SW480 (cell line): Measurements from ENCODE around the gene CELF2.

ENCODE experiments used
- DNase-seq: peaks from one replicate; pipeline ENCODE4 v3.0.0-alpha.2; 2016; ENCODE audit warnings: low spot score

The CELF2 gene

DNA sequence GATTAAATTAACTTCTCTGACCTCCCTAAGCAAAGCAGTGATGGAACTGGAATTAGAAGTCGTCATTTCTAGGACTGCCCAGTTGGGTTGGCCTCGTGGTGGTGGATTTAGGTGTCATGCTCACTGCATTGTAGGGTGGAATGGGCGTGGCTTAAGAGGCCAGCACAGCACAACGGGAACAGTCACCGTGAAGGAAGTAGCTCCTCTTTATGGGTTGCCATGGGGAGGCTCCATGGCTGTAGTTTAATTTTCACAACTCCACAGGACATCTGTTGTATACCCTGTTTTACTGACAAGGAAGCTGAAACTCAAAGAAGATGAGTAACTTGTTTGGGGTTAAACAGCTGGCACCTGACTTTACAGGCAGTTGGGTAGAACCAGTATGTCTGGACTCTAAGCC lies 208.3 kb downstream of the CELF2 start:
- DNase-seq: peak; percentile 22

DNA sequence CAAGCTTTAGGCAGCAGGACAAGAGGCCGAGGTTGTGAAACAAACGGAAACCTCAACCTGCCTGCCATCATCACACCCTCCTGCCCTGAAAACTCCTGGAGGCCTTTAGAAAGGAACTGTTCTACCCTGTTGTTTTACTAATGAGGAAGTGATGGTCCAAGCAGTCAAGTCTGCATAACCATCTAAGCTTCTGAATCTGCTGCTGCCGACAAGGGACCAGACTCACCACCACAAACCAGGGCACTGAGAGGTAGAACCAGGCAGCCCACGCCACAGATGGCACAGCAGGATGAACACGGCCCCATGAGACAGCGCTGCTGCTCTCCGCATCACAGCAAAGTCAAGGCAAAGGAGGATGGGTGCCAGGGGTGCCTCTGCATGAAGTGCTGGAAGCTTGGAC lies 209.4 kb downstream of the CELF2 start:
- no peak for DNase-seq

DNA sequence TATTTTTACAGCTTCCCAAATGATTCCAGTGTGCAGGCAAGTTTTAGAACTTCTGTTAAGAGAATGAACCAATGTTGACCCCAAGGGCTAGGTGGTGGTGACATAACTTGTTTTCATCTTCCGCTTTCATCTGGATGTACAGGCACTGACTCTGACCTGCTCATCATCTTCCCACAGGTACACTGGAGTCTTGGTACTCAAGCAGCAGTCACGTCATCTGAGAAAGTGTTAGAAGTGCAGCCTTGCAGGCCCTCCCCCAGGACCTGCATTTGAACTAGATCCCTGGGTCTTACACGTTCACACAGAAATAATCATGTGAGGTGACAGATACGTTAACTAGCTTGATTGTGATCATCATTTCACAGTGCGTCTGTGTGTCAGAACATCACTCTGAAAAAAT lies 212.2 kb downstream of the CELF2 start:
- no peak for DNase-seq

DNA sequence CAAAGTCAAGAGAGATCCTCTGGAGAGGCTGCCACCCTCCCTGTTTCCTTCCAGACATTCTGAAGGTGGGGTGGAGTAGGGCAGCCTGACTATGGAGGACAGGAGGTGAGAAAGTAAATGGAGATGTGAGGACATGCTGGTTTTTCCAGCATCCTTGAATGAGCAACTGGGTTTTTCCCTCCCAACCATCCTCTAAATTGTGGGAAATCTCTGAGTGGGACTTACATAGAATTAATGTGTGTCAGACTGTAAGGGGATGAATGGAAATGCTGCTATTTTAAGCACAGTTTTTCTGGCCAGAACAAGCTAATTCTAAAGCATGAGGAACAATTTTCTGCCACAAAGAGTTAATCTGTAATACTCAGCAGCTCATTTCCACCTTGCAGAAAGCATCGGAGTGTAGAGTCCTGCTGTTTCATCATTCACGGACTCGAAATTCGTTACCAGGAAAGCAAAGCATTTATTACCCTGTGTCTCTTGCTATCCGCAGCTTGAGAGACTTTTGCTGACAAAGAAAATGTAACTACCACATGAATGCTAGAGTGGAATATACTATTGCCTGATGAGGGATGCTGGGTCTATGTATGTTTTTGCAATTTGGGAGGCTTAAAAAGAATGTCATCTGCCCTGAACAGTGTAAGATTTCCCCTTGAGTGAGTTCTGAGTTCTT lies 213.0 kb downstream of the CELF2 start:
- no peak for DNase-seq

DNA sequence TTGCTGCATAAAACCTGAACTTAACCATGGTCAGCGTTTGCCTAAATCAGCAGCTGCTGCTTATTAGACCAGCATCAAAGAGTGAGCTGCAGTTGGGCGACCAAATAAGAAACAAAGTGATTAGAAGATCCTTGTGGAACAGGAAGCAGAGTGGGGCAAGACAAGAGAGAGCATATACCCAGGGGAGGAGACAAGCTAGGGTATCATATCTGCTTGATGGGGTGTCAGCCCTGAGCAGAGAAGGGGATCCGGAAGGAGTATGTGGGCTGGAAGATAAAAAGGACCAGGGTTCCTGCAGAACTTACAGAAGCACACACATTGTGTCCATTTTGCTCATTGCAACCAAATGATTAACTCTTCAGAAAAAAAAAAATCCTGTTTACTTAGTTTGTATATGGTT lies 213.6 kb downstream of the CELF2 start:
- DNase-seq: no peak

- DNase-seq: no peak
Observed at GRCh38 chr10:11232222-11232961, 214.7 kb downstream of the CELF2 start.

DNA sequence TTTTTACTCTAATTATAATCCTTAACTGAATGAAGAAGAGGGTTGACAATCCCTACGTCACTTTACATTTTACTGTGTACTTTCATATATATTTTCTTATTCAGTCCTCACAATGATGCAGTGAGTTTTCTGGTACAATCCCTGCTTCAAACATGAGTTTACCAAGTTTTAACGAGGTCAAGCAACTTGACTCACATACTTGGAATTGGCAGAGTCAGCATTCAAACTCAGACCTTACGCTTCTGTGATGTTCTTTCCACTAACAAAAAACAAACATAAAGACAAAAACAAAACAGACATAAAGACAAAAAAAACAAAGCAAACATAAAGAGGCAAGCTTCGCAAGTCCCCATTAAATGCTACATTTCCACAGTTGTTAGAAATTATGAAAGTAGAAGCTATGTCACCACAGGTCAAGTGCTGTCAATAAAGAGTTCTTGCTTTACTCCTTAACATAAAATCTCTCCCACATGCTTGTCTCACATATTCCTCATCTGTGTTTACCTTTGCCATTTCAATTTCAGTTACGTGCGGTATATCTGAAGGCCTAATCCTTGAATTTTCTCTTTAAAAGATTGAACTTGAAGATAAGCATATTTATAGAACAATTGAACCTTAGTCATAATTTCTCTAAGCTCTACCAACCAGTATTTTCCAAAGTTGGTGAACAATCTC lies 217.3 kb downstream of the CELF2 start:
- no peak for DNase-seq

GRCh38 chr10:11235771-11236170 lies 218.1 kb downstream of the CELF2 start:
- DNase-seq: no peak

DNA sequence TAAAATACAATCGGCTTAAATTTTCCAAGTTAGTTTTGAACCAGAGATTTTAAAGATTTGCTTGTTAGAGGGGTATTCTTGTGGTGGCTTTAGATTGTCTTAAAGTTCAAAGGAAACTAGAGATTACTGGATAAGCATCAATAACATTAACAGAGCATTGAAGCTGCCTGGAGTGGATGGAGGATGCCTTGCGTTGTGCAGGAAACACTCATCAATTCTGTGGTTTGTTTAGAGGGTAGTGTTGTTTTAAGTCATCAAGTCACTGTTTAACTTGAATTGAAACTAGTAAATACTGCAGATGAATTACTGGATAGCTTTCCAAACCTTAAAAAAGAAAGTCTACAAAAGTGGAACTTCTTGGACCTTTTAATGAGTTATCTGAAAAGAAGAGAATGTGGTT lies 218.6 kb downstream of the CELF2 start:
- no peak for DNase-seq

DNA sequence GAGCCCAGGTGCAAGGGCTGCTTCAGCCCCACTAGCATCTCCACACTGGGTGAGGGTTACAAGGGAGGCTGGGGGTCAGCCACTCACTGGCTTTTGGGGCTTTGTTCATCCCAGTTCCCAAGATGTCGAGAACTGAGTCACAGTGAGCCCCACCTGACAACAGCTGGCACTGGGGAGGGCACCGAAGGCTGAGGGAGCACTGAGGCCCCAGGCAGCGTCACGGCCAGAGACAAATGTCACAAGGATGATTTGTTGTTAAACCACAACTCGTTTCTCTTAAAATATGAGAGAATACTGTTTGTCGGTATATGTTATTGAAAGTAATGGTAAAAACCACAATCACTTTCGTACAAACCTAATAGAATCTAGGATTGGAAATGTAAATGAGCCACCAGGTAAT lies 219.9 kb downstream of the CELF2 start:
- no peak for DNase-seq

GRCh38 chr10:11238893-11239292 lies 221.2 kb downstream of the CELF2 start:
- no peak for DNase-seq

DNA sequence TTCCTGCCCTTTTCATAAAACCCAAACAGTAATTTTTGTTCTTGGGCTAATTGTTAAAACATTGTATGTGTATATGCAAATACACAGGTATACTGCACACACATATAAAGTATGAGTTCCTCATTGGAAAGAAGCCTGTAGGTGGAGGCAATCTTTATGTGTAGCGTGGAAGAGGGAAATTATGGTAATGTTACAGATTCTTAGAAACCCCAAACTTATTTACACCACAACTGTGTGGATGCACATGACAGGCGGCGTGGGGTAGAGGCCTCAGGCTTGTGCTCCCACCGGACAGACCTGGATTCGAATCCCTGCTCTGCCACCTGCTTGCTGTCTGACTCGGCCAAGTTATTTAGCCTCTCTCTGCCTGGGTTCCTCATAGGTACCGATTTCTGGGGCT lies 223.0 kb downstream of the CELF2 start:
- DNase-seq: no peak

DNA sequence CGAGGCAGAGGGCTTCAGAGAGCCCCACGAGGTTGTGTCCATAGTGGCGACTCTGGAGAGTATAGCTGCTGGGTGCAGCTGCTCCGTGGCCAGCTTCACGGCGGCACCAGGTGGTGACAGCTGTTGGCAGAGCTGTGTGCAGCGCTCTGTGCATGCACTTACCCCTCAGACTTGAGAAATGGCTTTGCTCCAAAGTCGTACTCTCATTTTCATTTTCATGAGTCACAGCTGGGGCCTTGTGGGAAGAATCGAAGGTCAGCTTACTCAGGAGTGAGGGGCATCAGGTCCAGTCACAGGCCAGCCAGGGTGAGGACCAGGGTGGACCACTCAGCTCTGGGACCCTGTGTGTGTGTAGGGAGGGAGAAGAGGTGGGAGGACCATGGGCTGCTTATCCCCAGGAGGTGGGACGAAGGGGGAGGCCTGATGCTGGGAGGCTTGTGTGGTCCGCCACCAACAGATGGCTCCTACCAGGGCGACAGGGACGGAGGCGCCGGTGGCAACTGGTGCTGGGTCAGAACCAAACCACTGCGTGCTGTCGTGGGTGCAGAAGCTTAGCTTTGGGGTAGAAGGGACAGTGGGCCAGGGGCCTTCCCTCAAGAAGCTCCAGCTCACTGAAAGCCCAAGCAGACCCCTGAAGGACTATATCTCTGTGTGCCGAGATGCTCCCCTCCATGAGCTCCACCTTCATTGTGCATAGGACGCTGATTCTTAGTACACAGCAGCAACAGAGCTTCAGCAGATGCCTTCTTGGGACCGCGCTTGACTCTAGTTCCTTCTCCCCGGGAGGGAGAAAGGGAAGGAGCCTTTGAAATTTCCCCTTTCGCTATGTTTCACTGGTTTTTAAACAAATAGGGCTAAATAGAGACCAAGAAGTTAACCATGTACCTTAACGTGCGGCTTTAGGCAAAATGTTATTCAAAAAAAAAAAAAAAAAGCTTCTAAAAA lies 225.0 kb downstream of the CELF2 start:
- no peak for DNase-seq

- DNase-seq: no peak
Observed at GRCh38 chr10:11243425-11244222, 226.0 kb downstream of the CELF2 start.

GRCh38 chr10:11245095-11245479 lies 227.4 kb downstream of the CELF2 start:
- no peak for DNase-seq

GRCh38 chr10:11245510-11245909 lies 227.8 kb downstream of the CELF2 start:
- no peak for DNase-seq

GRCh38 chr10:11245981-11246590 lies 228.4 kb downstream of the CELF2 start:
- no peak for DNase-seq

DNA sequence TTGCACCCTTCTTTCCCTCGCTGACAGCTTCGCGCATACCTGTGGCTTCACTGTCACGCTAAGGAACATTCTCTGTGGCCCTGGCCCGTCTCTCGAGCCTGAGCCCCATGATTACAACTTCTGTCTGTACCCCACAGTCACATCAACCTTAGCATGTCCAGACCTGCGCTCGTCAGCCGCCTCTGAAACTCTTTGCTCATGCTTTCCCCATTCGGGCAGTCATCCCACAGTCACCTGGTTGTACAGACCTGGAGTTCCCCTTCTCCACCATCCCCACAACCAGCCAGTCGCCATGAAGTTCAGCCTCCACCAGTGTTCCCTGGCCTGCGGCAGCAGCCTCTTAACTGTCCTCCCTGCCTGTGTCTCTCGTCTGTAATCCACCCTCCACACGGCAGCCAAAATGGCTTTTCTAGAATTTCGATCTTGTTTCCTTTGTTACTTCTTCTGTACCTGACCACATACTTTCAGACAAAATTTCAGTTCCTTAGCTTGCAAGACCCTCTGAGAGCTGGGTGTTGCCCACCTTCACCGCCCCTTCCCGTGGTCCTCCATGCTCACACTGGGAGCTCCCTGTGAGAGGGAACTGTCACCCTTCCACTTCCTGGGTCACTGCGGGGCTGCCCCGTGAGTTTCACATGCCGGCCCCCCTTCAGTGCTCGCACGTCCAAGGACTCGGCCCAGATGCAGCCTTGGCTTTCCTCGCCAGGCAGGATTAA lies 229.2 kb downstream of the CELF2 start:
- DNase-seq: no peak

DNA sequence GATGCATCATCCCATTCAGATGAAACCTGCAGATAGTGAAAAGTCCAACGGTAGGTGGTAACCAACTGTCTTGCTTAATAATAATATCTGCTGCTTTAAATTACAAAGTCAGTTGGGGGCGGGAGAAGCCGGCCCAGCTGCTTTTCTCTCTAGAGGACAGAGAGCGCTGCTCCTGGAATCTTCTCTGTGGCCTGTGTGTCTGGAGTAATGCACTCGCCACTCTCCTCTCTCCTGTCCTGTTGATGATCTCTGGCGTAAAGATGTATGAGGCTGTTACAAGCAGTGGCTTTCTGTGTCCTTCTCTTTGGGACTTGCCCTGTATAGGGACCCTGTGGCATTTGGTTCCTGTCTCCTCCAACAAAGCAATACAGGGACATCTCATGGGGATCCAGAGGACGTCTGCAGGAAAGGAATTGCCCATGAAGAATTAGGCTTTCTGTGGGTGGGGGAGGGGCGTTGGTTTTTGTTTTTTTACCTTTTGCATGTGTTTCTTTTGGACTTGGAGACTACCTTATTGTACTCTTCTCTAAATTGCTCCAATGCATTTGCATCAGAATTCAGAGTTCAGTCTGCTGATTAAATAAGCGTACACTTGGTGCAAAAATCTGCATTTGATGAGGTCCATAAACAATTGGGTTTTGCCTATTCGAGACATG lies 231.6 kb downstream of the CELF2 start:
- DNase-seq: no peak

DNA sequence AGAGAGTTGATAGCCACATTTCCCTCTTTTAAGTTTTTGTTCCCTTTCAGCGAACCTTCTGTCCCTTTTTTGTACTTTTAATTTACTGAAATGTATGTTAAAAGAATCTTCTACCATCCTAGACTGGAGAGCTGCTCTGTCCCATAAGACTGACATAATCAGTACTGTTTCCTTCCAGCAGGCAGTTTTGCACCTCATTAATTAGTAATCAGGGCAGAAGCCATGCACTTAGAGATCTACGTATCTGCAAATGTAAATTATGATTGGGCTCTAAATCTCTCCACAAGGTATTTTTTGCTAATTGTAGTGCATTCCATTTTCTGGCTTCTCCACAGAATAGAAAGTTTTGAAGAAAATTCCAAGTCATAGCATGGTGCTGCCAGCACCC lies 232.1 kb downstream of the CELF2 start:
- no peak for DNase-seq
